ENCODE data around the gene ELP2.

The ELP2 gene

DNA sequence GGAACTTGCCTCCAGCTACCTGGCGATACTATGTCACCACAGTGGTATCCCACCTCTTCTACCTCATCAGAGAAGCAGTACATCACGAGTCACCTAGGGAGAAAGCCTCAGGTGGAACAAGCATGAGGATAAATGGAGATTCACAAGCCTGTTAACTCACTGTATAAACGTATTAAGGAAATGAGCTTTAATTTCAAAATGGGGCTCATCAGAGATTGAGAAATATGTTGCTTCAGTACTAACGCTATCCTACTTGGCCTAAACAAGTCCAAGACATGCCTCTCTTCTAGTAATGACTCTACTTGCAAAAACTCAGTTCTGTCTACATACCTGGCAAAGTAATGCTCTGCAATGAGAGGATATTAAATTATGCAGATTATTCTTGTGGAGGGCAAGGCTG lies 4.9 kb upstream of the ELP2 start:
- DNase-seq, result no peak

DNA sequence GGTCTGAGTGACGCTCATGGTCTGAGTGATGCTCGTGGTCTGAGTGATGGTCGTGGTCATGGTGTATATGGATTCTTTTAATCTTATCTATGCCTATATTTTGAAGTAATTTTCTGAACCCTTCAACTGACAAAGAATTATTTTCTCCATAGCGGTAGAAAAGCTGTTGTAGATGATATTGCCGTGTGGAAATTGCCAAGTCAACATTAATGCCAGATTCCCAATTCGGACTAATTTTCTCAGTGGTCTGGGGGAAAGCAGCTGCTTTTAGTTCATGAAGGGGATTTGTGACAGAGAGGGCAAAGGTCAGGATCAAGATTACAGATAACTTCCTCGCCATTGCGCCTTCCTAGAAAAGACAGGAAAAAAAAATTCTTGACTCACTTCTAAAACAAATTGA lies 3.0 kb upstream of the ELP2 start:
- DNase-seq, result no peak

DNA sequence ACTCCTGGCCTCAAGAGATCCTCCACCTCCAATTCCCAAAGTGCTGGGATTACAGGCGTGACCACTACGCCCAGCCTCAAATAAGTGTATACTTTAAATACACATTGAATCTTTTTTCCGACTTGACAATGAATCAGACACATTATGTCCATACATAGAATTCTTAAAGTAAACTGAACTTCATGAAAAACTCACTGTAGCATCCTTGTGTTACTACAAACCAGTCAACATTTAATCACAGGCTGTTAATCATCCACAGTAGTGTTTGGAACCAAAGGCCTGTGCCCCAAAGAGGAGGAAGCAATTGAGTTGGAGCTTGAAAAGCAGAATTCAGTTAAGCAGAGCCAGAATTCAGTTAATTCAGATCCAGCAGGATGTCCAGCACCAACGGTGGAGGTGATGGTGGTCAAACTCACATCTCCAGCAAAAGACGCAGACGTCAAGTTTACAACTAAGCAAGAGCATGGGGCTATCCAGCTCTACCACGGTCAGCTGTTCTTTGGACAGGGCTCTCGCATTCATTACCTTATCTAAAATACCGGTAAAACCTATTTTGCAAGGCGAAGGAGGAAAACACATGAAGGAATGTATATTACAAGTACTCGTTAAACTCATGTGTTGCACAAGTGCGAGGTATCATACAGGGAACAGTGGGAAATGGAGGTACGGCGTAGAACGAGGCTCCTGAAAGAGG lies 1.7 kb upstream of the ELP2 start:
- peak in 1 of 2 experiments; percentile 39 for DNase-seq

DNA sequence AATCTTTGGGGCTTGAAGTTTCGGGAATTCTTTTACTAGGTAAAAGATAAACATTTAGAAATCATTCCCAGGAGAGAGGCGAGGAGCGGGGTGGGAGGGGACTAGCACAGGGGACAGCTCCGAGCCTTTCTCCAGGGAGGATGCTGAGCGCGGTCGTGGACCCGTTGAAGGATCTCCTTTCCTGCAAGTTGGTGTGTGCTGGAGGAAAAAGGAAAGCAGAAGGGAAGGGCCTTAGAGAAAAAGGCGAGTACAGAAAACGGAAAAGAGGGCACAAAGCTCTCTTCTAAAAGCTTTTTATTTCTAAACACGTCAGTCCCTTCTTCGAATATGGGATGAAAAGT lies 1.2 kb upstream of the ELP2 start:
- DNase-seq, result peak; percentile 2 to 39

DNA sequence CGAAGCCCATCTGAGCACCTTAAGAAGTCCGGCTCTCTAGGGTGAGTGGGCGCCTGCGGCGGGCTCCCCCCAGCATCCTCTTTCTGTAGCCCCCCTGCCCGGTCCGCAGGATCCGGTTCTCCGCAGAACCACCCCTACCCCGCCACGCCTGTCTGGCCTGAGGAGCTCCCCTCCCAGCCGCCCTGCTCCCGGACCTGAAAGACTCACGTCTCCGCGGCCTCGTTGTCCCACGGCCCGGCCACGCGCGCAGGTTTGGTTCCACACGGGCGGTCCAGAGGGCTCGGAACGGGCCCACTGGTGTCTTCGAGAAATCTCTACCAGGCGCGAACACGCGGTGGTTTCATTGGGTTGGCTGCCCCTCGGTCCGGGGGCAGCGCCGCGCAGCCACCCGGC lies 796 bp upstream of the ELP2 start:
- DNase-seq, result no peak

DNA sequence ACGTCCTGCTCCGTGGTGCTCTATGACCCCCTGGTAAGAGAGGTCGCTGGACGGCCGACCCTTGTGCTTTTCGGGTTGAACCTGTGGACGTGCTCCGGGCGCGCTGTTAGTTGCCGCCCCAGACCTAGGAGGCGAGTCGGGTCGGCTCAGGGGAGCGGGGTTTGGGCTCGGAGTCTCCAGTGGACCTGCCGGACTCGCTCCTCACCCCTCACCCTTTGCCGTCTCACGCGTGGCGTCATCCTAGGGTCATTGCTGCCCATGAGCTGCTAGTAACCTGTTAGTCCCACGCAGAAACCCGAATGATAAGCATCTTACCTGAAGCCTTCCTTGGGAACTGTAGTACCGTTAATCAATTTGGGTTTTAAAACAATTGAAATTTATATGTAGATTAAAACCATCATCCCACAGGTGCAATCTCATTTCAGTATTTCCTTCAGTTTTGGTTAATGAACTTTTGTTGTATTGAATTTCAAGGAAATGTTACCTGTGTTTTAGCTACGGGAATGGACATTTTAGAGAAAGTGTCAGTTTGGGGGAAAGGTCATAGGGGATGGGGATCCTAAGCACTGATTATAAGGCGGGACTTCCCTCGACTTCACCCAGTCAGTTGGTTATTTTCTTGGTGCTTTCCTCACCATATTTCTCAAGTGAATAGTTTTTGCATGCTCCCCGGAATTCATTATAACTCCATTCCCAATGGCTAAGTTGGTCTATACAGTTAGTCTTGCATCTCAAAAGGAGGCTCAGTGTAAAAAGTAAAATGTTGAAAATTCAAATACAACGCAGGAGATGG lies 536 bp downstream of the ELP2 start:
- peak in 1 of 2 experiments; percentile 56 for DNase-seq

DNA sequence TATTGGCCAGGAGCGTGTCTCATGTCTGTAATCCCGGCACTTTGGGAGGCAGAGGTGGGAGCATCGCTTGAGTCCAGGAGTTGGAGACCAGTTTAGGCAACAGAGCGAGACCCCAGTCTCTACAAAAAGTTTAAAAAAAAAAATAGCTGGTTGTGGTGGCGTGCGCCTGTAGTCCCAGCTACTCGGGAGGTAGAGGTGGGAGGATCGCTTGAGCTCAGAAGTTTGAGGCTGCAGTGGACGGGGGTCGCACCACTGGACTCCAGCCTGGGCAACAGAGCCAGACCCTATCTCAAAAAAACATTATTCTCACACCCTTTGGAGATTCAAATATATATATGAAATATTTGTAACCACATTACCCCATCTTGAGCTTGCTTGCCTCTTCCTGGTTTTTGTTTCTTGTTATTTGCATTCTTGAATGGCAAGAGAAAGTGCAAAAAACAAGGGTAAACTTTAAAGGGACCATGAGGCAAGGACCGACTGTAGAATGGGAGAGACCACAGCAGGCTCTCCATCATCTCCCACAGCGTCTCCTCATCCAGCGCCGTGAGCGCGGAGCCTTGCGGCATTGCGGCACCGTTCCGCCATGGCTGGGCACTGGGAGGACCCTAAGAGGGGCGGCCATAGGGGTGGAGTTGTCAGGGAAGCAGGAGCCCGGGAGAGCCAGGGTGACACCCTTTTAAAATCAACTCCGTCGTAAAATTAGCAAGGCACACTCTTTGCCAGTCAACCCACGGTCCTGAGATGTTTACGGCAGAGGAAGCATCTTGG lies 1.4 kb downstream of the ELP2 start:
- no peak for DNase-seq

DNA sequence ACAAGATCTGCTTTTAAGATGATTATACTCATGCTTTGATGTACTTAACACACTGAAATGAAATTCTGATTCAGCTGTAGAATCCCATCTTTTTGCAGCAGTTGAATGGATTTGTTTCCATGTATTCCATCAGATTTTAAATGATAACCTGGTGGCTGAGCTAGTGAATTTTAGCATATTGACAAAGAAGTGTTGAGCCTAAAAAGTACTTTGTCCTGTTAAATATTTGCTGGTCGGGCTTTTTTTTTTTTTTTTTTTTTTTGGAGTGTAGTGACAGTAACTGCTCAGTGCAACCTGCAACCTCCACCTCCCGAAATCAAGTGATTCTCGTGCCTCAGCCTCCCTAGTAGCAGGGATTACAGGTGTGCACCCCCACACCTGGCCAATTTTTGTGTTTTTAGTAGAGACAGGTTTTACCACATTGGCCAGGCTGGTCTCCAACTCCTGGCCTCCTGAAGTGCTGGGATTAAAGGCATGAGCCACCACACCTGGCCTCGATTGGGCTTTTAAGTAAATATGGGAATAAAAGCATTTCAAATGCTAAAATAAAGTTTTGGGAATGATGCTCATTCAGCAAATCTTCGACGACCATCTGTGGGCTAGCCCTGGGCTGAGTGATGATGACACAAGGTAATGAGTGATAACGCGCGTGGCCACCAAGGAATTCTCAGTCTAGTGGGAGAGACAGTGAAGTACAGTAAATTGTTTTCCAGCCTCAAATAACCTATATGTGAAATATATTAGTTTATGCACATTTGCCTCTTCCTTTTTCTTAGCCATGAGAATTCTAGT lies 2.2 kb downstream of the ELP2 start:
- no peak for DNase-seq

DNA sequence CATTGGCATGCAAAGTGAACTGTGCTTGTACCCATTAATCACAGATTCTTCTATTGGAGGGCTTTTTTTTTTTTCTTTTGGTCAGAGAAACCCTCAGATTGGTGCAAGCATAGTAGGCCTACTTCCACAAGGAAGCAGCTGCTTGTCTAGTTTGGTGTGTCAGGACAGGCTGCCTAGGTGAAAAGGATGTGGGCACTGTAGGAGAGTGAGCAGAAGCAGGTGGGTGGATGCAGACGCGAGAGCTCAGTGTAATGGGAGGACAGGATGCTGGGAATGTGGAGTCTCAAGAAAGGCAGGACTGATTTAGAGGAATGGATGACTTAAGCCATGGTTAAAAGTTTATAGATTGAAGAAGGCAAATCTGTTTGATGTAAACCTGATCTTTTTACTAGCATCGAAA lies 3.1 kb downstream of the ELP2 start:
- DNase-seq, result no peak

DNA sequence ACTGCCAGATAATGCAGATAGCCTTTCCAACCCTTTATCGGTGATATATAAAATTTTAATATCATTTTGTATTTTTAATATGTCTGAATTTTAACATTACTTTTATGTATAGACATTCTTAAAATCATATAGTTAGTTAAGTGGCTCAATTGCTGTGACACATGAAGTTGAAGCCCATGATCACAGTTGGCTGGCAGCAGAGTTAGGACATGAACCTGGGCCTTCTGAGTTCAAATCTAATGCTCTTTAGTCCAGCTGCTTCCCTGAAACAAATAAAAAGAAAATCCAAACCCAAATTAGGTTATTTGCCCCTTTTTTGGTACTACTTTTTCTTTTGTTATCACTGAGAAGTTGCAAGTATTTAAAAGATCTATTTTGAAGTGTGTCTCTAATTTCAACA lies 5.6 kb downstream of the ELP2 start:
- no peak for DNase-seq

DNA sequence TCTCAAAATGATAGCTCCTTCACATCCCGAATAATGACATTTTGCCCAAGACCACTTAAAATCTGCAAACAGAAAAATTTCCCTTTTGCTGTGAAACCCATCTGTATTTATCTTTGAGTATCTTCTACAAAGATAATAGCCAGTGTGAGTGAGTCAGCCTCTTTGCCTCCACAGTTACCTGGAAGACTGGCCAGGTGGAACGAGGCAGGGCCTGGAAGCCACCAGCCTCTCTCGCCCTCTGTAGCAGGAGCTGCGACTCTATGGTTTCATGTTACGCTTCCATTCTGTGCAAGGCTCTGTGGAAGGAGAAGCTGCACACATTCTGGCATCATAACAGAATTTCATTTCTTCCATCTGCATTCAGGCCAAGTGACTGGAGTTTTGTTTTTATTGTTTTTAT lies 9.5 kb downstream of the ELP2 start:
- DNase-seq, result peak; percentile 3 to 47

DNA sequence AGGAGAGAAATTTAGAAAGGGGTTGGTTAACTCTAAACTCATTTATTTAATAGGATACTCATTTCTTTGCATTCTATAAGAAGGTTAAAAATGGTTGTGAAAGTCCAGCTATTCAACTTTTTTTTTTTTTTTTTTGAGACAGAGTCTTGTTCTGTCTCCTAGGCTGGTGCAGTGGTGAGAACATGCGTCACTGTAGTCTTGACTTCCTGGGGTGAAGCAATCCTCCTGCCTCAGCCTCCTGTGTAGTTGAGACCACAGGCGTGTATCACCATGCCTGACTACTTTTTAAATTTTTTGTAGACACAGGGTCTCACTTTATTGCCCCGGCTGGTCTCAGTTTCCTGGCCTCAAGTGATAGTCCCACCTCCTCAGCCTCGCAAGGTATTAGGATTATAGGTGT lies 11.9 kb downstream of the ELP2 start:
- DNase-seq, result no peak

DNA sequence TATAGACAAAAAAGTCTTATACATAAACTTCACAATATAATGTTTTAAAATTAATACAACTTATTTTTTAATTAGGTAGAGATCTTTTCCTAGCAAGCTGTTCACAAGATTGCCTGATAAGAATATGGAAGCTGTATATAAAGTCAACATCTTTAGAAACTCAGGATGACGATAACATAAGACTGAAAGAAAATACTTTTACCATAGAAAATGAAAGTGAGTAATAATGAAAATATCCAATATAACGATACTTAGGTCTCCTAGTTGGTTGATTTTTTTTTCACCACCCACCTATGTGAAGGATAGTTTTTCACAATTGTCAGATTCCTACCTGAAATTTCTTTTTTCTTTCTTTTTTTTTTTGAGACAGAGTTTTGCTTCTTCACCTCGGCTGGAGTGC lies 13.1 kb downstream of the ELP2 start:
- DNase-seq, result no peak

DNA sequence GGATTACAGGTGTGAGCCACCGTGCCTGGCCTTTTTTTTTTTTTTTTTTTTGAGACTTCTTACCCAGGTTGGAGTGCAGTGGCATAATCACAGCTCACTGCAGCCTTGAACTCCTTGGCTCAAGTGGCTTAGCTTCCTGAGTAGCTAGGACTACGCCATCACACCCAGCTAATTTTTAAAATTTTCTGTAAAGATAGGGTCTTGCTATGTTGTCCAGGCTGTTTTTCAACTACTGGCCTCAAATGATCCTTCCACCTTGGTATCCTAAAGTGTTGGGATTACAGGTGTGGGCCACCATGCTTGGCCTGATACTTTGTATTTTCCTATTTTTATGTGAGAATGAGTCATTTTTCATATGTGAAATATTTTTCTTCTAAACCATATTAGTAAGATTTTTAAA lies 13.7 kb downstream of the ELP2 start:
- DNase-seq, result no peak

DNA sequence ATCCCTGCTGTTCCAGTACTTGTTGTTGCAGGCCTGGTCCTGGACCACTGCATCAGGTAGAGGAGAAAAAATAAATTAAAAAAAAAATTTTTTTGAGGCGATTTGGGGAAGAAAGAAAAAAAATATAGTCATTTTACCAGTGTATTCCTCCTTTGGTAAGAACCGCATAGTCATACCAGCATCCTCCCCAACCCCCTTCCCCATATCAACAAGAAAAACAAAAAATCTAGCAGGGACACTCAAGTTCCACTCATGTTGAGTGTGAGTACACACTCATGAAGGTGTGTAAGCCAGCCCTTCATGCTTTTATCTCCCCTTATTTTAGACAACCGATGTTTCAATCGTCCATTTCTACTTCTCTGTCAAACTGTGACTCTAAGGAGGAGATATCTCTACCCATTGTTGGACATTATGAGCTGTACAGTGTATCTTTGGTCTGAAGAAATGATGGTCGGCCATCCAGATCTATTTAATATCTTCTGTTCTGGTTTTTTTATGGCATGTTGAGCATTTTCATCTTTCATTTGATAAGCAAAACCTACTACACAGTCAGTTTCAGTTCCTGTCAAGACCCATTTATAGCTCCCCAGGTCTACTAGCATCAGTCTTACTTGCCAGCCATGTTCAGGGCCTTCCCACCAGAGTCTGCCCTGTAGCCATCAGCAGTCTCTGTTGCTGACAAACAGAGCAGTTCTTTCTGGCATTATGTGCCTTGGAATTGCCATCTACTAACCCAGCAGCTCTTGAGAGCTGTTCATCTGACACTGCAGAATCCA lies 20.0 kb downstream of the ELP2 start:
- DNase-seq, result no peak

DNA sequence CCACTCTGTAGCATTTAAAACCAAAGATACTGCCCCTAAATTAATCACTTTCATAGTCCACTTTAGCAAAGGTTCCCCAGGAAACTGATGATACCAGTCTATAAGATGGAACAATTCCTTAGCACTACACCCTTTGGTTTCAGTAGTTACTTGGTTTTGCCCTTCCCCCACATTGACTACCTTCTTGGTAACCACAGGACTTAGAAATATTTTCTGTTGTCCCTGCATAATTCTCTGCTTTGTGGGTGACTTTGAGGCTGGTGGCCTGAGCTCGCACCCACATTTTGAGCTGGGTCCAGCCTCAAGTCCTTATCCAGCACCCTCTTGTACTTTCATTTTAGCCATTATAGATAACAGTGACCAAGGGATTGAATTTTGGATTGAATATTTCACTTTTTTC lies 23.1 kb downstream of the ELP2 start:
- no peak for DNase-seq

DNA sequence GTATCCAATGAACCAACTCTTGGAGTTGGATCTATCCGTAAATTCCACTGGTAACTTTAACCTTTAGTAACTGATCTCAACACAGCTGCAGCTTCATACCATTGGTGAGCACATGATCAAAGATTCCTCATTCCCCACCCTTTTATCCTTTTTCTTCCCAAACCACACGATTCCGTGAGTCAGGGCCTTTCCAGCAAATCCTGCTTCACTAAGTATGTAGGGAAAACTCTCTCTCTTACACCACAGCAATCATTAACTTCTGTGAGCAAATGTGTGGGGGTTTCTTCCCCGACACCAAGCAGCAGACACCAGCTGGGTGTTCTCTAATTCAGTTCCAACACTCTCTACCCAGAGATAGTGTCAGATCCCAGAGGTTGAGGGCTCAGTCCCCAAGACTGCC lies 23.5 kb downstream of the ELP2 start:
- DNase-seq, result no peak

DNA sequence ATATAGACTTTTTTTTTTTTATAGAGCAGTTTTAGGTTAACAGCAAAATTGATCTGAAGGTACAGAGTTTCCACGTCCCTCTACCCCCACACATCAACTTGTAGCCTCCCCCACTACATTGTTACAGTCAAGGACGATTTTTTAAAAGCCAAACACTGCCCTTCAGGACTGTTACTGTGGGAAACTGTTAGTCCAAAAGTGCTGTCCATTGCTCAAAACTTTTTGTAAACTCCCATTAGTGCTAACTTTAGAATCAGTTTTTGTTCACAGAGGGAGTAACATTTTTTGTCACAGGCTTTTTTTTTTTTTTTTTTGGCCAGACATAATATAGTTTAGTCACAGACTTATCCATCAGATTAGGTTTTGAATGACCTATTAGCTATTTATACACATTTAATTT lies 24.1 kb downstream of the ELP2 start:
- no peak for DNase-seq

DNA sequence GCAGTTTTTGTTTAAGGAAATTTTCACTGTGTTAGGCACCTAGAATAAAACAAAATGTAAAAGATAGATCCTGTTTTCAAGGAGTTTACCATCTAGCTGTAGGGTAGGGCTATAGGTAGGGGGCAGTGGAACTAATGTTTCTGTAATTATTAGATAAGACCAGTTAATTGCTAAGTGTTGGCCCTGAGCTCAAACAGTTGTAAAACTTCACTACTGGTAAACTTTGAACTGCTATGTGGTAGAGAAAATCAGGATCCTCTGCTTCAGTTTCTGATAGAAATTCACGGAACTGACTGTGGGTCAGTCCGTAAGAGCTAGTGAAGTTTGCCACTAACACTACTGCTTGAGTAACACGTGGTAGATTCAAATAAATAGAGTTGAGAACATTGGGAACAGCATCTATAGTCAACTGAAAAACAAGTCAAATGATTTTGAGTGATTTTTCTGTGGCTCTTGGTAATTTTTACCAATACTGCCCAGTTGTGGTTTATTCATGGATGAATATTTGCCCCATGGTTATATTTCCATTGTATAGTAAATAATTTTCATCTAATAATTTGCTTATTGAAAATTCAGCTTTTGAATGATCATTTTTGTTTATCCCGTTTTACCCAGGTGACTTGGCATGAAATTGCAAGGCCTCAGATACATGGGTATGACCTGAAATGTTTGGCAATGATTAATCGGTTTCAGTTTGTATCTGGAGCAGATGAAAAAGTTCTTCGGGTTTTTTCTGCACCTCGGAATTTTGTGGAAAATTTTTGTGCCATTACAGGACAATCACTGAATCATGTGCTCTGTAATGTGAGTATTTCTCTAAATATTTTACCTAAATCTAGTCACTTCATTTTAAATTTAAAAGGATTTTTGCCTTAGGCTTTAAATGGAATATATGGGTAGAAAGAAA lies 26.4 kb downstream of the ELP2 start:
- no peak for DNase-seq

DNA sequence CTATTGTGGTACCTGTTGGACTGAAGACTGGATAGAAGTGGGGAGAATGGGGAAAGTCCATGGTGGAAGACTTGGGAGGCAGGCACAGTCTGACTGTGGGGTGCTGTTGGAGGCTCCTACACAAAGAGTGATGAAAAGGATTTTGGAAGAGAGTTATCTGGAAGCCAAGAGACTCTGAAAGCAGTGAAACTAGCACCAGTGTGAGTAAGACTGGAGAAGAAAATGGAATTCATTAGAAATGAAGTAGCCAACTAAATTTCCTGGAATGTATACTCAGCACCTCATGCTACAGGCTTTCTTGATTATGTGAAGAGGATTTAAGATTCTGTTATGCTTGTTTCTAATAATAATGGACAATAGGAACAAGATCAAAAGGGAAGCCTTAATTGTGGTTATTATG lies 27.7 kb downstream of the ELP2 start:
- no peak for DNase-seq

DNA sequence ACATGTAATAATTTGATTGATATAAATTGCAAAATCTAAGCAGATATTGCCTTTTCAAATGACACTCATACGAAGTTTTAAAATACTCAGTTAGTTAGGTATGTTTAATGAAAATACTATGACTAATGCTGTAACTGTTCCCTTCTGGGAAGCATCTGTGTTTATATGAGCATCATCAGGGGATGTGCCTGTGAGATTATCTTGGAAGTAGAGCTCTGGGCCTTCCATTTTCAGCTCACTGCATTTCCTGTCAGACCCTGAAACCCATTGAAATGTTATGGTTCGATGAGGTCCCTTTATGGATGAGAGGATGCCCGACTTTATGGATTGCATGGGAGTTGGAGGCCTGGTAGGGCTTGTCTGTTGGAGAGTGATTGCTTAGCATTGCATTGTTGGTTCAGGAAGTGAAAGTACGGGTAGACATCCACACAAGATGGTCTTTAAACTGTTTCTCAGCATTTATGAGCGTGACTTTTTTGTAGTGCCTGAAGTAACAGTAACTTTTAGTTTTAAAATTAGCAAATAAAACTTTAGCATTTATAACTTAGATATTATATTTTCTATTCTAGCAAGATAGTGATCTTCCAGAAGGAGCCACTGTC lies 28.7 kb downstream of the ELP2 start:
- no peak for DNase-seq
